Left forelimb (tissue), 1 donor: Measurements from ENCODE around the gene TBC1D24.

ENCODE experiments used
- DNase-seq: peaks from one replicate; pipeline ENCODE4 v3.0.0-alpha.2; 2018; ENCODE audit warnings: low spot score

TBC1D24 gene

GRCh38 chr16:2517954-2518605 lies 43.2 kb downstream of the TBC1D24 start:
- DNase-seq, result no peak

DNA sequence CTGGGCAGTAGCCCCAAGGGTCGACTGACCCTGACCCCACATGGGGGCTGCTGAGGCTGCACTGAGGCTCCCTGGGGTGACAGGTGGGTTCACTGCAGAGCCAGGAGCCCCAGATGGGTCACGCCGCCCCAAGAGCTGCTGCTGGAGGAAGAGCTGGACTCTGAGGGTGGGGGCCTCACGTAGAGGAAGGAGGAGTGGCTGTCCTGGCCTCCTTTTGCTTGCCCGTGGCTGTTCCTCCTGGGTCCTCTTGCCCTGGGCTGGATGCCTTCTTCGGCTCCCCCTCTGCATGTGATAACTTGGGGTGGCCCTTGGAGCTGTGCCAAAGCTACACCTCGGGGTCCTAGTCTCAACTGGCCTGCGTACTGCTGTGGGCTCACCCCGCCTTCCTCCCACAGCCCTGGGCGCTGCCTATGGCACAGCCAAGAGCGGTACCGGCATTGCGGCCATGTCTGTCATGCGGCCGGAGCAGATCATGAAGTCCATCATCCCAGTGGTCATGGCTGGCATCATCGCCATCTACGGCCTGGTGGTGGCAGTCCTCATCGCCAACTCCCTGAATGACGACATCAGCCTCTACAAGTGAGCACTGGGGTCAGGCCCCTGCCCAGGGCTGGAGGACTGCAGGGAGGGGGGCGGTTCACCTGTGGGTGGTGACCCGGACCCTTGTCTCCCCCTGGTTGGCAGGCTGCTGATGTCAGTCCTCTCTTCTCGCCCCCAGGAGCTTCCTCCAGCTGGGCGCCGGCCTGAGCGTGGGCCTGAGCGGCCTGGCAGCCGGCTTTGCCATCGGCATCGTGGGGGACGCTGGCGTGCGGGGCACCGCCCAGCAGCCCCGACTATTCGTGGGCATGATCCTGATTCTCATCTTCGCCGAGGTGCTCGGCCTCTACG lies 44.1 kb downstream of the TBC1D24 start:
- DNase-seq, result no peak

DNA sequence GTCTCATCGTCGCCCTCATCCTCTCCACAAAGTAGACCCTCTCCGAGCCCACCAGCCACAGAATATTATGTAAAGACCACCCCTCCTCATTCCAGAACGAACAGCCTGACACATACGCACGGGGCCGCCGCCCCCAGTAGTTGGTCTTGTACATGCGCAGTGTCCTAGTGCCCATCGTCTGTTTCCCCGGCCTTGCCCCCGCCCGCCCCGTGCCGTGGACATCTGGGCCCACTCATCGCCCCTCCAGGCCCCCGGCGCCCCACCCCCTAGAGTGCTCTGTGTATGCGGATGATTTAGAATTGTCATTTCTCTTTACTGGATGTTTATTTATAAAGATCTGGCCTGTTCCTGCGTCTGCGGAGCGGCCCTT lies 44.8 kb downstream of the TBC1D24 start:
- no peak for DNase-seq

- peak; percentile 93 for DNase-seq
These were observed 45.3 kb downstream of the TBC1D24 start, which contains the start of gene AMDHD2 for GRCh38 chr16:2520097-2520783. TSS of gene AMDHD2 (plus strand) at chr16:2520371. CDS start at chr16:2520459, 88 bp downstream.

DNA sequence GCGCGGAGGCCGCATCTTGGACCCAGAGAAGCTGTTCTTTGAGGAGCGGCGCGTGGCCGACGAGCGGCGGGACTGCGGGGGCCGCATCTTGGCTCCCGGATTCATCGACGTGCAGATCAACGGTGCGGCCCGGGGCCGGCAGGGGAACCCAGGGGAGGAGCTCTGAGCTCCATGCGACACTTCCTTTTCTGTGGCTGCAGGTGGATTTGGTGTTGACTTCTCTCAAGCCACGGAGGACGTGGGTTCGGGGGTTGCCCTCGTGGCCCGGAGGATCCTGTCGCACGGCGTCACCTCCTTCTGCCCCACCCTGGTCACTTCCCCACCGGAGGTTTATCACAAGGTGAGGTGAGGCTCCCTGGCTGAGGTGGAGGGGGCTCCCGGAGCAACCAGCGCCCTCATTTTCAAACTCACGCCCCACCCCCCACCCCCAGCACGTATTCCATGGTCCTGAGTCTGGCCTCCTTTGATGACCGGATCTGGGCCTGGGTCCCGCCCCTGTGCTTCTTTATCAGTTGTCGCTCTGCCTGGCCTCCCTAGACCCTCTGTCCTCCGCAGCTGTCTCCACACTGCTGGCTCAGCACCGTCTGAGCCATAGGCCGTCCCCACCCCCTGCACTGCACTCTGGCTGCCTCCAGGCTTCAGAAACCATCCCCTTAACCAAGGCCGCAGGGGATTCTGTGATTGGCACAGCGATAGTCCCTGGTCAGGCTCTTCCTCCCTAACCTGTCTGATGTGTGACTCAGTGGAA lies 46.0 kb downstream of the TBC1D24 start:
- DNase-seq, result no peak

GRCh38 chr16:2523801-2524231 lies 48.9 kb downstream of the TBC1D24 start:
- no peak for DNase-seq

DNA sequence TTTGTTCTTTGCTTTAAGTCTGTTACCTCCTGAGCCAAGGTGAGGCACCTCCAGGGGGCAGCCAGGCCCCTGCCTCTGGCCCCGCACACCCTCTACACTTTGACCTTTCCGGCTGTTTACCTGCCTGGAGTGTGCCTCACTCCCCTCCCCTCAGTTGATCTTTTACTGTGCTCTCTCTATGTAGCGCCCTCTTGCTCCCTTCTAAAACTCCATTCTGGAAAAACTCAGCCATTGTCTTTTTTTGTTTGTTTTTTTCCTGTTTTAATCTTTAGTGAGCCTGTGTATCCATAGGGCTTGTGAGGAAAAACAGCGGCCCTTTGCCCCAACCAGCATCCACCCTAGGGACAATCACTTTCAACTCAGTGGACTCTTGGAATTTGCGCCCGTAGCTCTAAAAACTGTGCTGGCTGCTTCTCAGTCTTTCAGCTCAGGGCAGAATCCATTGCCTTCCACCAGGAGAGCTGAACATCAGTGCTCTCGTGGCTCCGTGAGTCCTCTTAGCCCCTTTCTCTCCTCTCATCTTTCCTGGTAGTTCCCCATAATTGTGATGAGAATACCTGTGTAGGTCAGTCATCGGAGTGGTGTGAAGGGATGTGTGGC lies 49.5 kb downstream of the TBC1D24 start:
- DNase-seq, result no peak

DNA sequence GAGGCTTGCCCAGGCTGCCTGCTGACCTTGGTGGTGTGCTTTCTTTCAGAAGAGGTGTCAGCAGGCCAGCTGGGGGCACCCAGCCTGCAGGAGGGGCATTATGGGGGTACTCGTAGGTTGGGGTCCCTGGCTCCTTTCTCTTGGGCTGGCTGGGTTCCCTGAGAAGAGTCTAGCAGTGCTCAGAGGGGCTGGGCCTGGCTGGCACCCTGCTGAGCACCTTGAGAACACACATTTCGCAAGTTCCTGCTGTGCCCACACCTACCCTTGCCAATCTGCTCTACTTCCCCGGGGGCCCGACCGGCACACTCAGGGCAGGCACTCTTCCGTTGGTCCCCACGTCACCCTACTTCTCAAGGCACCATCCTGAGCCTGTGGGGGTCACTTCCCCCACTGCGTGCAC lies 51.2 kb downstream of the TBC1D24 start:
- no peak for DNase-seq

- DNase-seq, result no peak
These were observed 52.3 kb downstream of the TBC1D24 start for GRCh38 chr16:2527071-2527783.

DNA sequence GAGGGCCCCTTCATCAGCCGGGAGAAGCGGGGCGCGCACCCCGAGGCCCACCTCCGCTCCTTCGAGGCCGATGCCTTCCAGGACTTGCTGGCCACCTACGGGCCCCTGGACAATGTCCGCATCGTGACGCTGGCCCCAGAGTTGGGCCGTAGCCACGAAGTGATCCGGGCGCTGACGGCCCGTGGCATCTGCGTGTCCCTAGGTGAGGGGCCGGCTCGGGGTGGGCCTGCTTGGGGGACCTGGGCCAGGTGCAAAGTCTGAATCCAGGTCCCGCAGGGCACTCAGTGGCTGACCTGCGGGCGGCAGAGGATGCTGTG lies 52.8 kb downstream of the TBC1D24 start:
- no peak for DNase-seq

DNA sequence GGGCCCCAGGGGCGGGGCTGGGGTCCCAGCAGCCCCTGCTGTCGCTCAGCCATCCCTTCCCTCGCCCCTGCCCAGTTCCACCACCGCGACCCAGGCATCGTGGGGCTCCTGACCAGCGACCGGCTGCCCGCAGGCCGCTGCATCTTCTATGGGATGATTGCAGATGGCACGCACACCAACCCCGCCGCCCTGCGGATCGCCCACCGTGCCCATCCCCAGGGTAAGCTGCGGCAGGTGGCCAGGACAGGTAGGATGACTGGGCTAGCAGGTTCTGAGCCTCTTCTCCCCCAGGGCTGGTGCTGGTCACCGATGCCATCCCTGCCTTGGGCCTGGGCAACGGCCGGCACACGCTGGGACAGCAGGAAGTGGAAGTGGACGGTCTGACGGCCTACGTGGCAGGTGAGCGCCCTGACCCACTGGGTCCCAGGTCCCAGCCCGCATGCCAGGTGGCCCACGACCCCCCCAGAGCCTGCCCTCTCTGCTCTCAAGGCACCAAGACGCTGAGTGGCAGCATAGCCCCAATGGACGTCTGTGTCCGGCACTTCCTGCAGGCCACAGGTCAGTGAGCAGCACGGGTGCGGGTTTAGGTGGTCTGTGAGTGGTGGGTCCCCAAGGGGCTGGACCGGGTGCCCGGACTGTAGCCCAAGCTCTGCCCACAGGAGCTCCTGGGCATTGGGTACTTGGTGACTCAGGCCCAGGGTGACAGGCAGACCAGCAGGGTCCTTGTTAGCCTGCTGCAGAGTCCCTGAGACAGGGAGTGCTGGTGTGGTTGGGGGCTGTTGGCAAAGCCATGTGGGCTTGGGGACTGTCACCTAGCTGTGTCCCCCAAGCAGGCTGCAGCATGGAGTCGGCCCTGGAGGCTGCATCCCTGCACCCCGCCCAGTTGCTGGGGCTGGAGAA lies 53.5 kb downstream of the TBC1D24 start:
- no peak for DNase-seq

GRCh38 chr16:2529061-2529931 lies 54.4 kb downstream of the TBC1D24 start:
- no peak for DNase-seq

DNA sequence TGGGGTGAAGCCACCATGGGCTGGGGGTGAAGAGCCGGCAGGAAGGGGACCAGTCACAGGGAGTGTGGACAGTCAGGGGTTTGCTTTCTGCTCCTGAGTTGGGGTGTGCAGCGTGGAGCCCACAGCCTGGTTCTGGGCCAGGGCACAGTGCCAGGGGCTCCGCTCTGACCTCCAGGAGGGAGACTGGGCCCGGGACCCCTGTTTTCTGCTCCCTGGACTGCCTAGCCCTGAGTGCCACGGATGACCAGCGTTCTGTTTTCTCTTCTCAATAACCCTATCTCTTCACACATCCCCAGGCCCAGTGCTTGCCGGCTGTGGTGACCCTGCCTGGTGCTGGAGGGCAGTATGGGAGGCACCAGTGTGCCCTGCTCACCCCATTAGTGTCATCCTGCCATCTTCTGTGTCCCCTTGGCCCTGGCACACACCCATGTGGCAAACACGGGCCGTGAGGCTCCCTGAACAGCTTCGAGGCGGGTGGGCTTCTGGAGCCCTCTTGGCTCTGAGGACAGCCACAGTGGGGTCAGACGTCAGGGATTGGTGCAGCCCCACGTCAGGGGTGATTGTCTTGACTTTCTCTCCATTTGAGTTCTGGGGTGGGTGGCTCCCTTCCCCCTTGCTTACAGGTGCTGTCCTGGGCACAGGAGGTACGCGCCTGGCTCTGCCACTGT lies 55.2 kb downstream of the TBC1D24 start:
- no peak for DNase-seq

DNA sequence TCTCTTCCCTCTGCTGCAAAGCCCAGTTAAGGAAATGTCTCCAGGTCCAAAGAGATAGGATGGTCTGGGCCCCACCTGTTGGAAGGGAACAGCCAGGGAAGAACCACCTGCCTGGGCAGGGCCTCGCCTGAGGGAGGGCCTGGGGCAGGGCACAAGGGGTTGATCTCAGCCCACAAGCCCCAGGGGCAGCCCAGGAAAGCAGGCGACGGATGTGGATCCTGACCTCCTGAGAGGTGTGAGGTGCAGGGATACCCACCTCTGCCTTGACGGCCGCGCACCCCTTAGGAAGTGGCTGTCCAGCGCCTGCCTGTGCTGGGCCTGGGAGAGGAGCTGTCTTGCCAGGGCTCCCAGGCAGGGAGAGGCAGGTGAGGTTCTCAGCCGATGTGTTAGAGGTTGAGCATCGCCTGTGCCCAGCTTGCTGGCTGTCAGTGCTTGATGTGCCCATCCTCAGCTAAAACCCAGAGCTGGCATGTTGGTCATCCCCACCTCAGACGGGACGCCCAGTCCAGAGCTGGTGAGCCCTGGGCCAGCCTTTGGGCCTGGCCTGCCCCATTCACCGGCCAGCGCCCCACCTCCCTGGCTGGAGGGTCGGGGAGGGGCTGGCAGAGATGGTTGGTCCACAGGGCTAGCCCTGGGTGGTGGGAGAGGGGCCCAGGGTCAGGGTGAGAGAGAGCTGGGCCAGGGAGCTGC lies 55.8 kb downstream of the TBC1D24 start:
- DNase-seq, result no peak

- no peak for DNase-seq
These were observed 56.4 kb downstream of the TBC1D24 start, which contains the start of gene CEMP1 for GRCh38 chr16:2531371-2531695. TSS of gene CEMP1 (minus strand) at chr16:2531408. CDS start at chr16:2531073, 335 bp downstream.

DNA sequence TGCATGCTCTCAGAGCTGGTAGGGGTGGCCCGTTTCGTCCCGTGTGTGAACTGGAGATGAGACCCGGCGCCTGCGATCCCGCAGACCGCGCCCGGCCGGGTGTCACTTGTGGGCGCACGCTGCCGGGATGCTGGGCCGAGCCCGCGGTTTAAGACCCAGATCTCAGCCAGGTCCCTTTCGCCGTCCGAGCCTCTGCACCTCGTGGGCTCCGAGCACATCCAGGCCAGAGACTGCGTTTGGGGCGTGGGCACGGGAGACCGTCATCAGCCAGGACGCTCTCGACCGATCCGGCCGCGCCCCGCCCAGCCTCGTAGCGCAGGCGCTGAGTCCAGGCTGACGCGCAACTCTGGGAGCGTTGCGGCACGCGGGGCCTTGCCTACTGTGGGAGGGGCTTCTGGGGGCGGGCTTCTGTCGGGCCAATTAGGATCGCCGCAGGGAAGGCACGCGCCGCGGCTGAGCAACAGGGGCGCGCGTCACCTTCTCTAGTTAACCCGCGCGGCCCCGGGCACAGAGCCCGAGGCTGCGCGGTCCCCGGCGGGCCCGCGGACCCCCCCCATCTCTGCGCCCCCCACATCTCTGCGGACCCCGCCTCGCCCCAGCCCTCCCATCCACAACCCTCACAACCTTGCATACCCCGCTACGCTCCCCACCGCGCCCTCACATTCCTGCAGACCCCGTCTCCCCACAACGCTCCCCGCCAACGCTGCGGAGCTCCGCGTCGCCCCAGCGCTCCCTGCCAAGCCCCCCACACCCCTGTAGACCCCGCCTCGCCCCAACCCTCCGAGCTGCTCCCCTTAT lies 57.0 kb downstream of the TBC1D24 start:
- peak; percentile 98 for DNase-seq

DNA sequence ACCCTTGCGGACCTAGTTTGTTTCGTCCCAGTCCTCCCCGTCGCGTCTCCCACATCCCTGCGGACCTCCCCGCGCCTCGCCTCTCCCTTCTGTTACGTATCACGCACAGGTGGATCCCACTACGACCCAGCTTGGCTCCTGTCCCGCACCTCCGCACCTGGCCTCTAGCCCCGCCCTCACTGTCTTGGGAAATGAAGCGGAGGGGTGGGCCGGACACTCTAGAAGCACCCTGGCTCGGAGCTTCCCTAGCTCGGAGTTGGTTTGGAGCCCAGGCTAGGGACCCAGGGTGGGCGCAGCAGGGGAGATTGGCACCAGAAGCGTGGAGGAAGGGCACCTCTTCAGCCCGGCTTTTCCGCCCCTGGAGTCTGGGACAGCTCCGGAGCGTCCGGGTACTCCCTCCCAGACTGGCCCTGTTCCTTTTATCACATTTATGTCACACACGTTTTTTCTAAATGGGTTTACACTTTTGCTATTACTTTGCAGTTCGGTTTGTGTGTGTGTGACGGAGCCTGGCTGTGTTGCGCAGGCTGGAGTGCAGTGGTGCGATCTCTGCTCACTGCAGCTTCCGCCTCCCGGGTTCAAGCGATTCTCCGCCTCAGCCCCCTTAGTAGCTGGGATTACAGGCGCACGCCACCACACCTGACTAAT lies 57.7 kb downstream of the TBC1D24 start:
- peak; percentile 74 for DNase-seq
